NCI-H128 (cell line): ENCODE results near the gene TTC39C.

Source experiments
- DNase-seq: peaks from one replicate; lab custom pipeline; 2025; ENCODE audit not compliant: unreplicated experiment; lab: John Stamatoyannopoulos, UW

The TTC39C gene

DNA sequence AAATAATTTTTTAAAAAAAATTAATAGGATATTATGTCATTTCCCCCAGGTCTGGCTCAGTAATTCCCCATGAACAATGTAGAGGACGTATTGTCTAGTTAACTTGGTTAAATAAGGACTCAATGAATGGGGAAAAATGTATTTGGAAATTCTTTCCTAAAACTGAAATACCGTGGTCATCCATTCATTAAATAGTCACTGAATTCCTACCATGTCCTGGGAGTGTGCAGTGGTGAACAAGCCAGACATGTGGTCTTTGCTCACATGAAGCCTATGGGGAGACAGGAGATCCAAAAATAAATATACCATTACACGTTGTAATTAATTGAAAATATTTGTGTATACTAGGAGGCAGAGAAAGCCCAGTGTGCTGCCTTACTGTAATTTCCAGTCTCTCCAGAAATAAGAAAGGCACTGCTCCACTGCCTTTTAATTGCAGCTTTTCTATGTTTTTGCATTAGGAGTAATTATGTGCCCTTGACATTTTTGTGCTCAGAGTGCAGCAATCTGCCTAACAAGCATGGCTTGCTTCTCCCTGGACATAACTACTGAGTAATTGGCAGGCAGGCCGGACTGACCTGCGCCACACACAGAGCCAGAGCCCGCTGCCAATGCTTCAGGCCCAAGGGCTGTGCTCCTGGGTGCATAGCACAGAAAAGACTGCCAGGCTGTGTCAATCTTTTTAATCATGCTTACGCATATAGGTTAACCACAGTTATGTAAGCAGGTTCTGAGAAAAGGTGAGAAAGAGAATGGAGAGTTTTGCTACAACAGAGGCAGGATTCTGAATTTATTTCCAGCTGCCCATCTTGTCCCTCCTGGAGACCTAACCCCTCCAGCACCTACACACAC, 22.2 kb upstream of the TTC39C start:
- DNase-seq, result no peak

DNA sequence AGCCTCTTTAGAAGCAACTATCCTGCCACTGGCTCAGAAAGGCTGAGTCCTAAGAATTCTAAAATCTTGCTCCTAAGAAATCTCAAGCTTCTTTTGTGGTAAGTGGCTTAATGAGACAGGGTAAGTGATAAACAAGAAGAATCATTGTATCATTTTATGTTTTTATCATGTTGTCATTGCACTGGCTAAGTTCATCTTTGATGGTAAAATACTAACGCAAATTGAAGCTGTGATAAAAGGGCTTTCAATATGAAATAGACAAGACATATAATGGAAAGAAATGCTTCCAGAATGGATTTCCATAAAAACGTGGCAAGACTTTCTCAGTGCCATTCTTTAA, 21.6 kb upstream of the TTC39C start:
- no peak for DNase-seq

DNA sequence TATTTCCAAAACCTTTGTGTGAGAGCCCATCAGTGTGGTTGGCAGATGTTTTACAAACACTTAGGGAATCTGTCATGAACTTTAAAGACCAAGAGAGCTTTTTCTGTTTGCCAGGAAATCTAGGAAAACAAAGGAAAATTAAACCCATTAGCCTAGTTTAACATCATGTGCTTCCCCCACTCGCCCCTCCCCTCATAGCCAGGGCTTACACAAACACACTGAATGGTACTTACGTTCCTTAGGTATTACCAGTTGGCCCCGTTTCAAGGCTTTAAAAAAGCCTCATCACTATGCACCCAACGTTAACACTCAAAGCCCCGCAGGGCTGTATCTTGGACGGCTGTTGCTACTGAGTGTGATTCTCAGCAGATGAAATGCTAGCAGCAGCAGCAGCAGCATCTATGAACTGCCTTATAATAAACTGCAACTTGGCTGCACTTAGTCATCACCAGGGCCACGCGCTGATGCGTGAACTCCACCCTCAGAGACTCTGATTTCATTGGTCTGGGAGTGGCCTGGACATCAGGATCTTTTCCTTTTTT, 20.1 kb upstream of the TTC39C start:
- peak; percentile 95 for DNase-seq

DNA sequence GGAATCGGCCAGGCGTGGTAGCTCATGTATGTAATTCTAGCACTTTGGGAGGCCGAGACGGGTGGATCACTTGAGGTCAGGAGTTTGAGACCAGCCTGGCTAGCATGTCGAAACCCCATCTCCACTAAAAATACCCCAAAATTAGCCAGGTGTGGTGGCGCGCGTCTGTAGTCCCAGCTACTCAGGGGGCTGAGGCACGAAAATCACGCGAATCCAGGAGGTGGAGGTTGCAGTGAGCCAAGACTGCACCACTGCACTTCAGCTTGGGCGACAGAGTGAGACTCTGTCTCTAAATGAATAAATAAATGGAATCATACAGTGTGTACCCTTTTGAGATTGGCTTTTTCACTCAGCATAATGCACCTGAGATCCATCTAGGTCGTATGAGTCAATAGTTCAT, 19.4 kb upstream of the TTC39C start:
- DNase-seq, result no peak

DNA sequence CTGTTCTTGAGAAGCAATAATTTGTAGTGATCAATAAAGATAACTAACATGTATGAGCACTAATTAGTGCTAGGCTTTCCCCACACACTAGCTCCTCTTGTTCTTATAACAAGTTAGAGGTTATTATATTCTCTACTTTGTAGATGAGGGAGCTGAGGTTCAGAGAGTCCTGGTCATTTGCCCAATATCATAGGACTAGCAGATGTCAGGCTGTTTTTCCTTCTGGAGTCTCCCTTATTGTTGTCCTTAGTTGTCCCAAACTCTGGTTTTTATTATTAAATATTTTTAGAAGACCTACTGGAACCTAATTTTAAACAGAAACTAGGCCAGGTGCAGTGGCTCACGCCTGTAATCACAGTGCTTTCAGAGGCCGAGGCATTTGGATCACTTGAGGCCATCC, 16.5 kb upstream of the TTC39C start:
- DNase-seq, result no peak

DNA sequence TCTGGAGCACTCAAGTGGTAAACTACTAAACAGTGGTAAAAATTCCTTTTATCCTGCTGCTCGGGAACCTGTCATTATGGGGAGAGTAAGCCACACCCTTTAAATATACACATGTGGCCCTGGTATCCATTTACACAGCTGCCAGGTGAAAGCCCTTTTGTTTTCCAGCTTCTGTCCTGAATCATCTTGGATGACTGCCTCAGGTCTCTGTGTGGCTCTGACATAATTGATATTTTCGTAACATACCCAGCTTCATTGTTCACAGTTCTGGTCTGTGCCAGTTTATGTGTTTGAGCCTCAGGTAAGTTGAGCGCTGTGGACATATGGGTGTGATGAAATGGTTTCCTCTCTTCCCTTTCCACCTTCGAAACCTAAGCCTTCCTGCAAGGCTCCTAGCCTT, 15.7 kb upstream of the TTC39C start:
- DNase-seq, result peak; percentile 85

DNA sequence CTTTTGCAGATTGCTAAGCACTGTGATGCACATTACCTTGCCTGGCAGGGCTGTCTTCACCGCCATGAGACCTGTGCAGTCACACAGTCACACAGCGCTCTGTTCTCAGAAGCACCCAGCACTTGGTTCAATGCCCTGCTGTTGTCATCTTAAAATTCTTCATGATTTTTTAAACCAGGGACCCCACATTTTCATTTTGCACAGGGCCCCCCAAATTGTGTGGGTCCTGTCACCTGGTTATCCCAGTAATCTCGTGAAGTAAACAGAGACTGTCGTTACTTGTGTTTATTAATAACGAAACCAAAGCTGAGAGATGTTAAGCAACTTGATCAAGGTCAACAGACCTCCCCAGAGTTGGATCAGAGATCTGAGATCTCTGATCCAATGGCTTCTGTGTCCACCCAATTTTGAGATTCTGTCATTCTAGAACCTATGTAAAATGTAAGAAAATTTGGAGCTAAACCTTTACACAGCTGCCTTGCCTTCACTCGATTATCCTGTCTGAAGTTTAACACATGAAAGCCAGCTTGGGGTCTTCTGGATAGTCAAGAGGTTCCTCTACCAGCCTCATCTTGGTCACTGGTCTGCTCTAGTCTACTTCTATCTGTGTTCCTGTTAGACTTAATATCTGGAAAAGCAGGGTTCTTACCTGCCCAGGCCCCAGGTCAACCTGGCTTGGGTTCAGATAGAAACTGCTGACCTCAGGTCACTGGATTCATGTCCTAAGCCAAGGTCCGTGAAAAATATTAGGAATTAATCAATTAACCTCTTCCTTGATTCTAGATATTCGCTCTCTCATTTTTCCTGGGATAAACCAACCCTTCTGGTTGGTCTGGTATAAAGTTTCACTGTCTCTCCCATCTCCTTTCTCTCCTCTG, 13.7 kb upstream of the TTC39C start:
- DNase-seq, result no peak

DNA sequence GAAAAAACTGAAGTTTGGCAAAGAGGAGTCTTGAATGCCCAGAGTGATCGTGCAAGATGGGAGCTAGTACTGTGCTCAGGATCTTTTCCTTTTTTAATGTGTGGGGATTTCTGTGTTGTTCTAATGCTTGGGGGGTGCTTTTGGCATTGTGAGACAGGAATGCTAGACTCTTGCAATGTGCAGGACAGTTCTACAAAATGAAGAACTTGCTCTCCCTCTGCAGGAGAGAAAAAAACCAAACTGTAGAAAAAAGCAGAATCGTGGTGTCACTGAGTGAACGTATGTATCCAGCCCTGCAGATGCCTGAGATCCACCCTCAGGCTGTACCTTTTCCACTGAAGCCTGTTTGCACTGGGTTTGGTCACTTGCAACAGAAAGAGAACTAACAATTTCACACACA, 12.1 kb upstream of the TTC39C start:
- DNase-seq, result no peak

DNA sequence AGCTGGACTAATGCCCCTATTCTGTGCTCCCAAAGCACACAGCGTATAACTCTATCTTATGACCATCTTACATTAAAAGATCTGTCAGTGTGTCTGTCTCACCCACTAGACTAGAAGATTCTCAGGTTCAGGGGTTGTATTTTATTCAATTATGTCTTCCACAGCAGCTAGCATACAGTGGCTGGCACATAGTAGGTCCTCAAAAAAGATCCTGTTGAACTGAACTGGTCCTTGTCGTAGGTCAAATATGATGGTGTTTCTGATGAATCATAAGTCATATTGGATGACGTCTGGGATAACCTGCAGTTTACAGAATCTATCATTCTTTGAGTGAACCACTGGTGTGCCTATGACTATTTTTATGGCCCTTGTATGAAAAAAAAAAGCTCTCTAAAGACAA, 11.3 kb upstream of the TTC39C start:
- DNase-seq, result no peak

DNA sequence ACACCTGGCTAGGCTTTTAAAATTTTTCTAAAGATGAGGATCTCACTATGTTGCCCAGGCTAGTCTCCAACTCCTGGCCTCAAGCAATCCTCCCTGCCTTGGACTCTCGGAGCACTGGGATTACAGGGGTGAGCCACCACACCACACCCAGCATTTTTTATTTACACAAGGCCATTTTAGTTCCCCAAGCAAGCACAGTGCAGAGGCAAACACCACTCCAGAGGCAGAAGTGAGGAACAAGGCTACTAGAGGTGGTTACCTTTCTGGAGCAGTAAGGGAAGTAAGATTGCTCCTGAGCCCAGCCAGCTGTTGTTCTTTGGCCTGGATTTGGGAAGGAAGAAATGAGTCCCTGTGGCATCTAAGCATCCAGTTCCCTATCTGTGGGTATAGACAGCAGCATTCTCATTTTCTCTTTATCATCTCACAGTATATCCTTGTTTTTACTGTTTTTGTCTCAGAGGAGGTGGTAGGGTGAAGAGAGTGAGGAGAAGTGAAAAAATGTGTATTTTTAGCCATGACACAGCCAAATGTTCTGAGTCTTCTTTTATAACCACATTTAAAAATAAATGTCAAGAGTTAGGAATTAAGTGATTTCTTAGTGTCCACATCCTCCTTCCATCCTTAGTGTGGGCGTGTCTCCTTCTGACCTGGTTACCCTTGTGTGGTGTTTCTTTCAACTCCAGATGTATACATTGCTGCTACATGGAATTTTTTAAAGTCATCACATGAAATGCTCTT, 10.5 kb upstream of the TTC39C start:
- no peak for DNase-seq

DNA sequence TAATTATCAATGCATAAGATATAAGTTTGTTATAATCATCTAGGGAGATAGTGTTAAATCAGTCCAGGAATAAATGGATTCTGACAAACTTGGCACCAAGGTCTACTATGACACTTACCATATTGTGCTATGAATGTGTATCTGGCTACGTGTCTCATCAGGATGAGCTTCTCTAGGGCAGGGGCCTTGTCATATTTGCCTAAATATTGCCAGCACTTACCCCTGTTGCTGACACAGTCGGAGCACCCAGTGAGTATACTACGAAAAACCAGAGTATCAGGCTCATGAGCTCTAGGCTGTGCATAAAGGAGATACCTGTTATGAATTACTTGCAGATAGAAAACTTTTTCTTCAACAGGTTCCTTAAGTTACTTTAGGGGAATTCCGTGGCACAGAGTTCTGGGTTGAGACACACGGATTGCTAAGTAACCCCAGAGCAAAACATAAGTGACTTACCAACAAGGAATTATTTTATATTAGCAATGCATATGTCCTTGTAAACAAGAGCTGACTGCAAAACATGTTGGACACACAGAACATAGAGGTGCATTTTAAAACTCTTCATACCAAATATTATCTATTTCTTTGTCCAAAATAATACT, 7.7 kb upstream of the TTC39C start:
- DNase-seq, result no peak

DNA sequence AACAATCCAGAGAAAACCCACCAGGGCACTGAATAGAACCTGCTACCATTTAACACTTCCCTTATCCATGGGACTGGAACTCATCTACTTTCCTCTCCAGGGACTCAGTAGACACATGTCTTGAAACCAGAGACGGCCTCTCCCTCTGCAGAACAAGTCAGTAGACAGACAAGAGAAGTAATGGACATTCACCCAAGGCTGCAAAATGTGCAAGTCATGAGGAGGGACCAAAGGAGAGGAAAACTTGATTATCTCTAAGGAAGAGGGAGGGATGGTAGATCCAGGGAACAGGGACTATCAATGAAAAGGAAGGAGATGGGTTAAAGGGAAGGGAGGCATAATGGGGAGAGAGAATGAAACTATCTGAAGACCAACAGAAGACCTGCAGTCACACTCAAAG, 5.3 kb upstream of the TTC39C start:
- DNase-seq, result no peak

DNA sequence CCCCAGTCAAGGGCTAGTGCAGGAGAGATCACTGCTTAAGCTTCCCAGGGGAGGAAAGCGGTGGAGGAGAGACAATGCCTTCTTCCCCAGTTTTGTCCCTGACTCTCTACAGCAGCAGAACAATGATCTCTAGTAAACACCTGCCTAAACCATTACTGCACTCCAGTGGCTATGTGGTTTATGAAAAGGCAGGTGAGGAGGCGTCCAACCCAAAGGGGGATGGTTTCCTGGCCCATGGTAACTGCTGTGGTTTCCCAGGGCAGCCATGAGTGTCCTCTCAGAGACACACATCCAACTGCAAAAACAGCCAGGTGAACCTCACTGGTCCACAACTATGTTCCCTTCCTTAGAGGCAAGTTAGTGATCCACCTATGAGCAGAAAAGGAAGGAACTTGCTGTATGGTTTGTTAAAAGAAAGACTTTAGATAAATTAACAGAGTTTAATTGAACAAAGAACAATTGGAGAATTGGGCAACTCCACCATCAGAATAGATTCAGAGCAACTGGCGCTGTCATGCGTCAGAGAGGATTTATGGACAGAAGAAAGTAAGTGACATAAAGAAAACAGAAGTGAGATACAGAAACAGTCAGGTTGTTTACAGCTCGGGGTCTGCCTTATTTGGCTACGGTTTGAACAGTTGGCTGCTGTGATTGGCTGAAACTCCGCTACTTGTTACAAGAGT, 4.8 kb upstream of the TTC39C start:
- DNase-seq, result no peak

DNA sequence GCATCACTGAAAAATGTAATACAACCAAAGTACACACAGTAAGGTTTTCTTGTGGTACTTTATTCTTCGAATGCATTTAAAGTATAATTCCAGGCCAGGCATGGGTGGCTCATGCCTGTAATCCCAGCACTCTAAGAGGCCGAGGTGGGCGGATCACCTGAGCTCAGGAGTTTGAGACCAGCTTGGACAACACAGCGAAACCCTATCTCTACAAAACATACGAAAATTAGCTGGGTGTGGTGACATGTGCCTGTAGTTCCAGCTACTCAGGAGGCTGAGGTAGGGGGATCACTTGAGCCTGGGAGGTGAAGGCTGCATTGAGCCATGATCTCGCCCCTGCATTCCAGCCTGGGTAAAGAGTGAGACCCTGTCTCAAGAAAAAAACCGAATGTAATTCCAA, 3.9 kb upstream of the TTC39C start:
- no peak for DNase-seq

DNA sequence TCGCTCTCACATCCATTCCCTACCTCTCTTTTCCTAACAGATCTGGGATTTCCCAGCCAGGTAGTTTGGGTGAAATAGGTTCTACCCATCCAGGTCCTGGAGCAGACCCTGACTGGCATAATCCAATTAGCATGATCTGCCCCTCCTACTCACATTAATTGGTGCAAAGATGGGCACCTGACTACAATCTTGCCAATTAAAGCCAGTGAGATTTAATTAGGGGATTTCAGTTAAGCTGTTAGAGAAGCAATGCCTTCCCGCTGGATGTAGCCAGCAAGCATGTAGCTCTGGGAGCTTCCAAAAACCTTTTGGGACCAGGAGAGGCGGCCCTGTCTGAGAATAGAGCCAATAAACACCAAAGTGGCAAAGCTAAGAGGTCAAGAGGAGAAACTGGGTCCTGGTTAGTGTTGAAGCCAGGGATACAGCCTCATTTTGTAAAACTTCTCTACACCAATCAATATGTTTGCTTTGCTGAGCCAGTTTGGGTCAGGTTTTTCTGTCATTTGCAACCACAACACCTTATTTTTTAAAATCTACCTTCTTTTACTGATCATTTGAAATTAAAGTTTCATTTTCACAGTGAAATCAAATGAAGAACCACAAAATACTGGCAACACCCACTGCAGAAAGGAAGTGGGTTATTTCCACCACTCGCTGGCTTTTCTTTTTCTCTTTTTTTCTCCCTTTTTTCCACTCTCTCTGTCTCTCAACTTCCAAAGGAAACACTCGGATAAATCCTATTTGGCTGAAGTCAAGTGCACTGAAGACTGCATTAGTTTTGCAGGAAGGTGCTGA, 3.2 kb upstream of the TTC39C start:
- DNase-seq, result no peak

DNA sequence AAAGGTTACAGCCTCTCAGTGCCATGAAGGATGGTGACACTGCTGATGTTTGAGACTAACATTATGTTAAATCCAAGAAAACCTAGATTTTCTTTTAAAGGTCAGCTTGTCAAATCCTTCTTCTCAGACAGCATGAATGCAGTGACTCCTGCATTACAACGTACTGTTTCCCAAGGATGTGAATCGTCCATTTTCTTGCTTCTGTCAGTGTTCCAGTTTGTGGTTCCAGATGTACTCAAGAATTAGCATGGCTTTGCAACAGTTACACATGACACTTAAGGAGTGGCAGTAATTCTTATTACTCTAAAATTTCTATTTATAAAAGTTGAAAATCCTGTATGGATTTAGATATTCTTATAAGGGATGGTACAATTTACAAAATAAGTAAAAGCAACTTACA, 1.5 kb upstream of the TTC39C start:
- no peak for DNase-seq

DNA sequence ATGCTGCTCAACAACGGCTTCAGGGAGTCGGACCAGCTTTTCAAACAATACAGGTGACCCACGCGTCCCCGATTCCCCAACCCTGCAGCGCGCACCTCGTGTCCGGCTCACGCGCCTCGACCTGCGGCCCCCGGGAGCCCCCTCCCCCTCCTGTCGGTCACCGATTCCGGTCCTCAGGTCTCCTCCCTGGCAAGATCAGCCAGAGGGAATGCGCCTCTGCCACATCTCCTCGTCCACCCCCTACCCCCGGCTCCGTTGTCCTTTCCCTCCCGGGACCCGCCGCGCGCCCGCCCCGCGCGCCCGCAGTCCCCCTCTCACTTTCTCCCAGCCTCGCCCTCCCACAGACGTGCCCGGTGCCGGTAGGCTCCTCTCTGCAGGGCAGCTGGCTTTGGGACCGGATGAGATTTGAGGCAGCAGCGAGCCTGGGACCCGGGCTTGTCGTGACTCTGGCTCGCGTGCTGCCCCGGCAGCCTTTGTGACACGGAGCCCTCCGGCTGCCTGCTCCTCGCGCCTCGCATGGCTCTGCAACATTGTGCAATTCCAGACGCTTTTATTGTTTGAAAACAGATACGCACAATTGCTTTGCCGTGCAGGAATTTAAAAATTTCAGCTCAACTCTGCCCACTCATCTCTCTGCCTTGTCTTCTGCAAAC, 558 bp downstream of the TTC39C start:
- DNase-seq, result no peak

DNA sequence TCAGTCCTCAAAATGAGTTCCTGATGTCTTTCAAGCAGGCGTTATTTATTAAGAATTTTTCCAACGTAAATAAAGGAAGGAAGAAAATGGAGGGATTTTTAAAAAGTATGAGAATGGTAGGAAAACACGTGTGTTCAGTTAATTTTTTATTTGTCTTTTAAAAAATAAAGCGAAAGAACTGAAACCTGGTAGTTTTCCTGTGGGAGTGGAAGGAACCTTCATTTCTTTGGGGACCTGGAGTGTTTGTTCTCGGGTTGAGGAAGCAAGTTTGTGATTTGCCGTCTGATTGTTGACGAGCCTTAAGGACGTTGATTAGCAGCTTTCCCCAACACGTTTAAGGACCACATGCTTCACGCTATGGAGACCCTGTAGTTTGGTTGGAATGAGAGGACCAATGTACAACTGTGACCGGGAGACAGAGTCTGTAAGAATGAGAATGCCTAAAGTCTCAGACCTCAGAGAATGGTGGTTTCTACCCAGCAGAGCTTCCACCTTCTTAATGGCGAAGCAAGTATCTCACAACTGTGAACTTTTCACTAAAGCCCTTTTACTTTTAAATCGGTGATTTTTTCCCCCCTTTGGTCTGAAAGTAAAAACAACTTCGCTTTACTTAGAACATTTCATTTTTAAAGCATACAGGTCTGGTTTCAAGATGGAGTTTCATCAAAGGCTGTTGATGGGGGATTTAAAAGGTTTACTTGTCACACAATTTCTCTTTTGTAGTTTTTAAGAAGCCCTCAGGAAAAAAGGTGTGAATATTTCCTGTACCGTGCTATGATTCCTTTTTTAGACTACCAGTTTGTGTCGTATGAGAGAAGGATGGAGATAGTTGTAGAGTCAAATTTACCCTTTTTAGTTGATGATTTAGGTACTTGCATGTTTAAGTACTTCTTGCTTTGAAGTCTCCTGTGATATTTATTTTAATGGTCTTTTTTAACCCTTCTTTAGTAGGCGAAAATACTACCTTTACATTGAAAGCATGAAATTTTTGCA, 1.4 kb downstream of the TTC39C start:
- DNase-seq, result no peak
